GM18519 (cell line): ENCODE data around the gene FTO.
"Not testable (repeated sequence)": the region's sequence is repeated elsewhere in the genome, so short reads cannot be mapped to it uniquely, and the experiment has no call there.

Source experiments
- ATAC-seq: cut with Tn5 transposase; IDR thresholded peaks from one replicate; pipeline ENCODE4 v1.9.1; 2021; ENCODE audit warnings: mild to moderate bottlenecking, moderate library complexity; ENCODE audit not compliant: unreplicated experiment, low FRiP score

Gene FTO

DNA sequence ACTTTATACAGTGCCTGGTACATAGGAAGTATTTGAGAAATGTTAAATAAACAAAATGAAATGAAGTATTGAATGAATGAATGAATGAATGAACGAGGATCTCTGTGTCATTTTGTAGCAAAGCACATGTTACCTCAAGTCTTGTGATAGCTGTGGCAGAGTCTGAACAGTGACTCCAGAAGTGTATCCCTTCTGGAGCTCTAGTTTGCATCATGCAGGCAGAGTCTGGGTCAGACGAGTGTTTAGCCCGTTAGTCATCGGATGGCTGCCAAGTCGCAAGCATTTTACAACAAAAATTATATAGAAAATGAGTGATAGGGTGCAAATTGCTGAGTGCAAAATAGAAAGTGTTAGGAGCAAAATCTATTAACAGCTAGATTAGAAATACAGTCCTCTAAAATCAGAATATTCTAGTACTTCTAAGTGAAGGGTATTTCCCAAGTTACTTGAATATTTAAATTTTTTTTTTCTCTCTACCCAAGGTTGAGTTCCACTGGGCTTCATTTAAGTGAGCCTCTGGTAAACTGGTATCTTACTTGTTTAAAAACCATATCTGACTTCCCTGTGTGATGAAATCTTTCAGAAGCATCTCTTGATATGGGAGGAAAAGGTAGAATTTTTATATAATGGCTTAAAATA, 113.3 kb downstream of the FTO start:
- no peak for ATAC-seq

DNA sequence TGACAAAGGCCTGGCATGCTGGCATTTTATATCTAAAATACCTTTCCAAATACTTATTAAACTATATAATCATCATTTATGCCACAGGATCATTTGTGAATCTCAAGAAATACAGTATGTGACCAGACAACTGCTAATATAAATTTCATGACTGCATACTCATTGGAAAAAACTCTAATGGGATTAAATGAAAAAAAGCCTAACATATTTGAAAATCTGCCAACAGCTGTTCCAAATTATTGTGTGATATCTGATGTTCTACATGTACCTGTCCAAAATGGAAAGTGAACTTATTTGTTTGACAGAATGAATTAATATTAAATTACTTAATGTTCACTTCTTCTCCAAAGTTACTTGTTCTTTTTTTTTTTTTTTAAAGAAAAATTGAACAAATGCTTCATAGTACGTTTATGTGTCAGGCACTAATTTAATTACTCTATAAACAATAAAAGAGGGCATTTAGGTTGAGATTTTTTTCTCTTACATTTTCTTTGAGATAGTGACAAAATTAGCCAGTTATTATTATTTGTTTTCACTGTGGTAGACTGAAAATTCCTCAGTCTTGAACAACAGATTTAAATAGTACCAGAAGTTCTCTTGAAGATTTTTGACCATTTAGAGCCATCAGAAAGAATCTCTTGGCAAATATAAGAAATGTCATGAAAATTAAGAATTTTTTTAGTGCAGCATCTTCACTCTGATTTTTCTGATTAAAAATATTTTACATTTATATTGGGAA, 114.0 kb downstream of the FTO start:
- no peak for ATAC-seq

DNA sequence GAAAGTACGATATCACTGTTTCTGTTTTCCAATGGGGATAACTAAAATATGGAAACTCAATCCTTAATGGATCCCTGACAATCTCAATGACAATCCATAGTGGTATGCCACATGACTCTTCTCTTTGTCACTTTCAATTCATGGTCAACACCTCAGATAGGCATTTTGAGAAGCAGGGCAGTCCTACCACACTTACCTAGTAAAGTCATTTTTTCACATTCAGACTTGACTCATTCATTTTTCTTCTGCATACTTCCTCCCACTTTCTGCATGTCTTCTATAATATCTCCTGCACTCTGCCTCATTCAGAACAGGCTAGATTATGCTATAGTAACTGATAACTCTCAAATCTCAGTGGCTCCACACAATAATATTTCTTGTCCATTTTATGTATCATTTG, 117.5 kb downstream of the FTO start:
- no peak for ATAC-seq

DNA sequence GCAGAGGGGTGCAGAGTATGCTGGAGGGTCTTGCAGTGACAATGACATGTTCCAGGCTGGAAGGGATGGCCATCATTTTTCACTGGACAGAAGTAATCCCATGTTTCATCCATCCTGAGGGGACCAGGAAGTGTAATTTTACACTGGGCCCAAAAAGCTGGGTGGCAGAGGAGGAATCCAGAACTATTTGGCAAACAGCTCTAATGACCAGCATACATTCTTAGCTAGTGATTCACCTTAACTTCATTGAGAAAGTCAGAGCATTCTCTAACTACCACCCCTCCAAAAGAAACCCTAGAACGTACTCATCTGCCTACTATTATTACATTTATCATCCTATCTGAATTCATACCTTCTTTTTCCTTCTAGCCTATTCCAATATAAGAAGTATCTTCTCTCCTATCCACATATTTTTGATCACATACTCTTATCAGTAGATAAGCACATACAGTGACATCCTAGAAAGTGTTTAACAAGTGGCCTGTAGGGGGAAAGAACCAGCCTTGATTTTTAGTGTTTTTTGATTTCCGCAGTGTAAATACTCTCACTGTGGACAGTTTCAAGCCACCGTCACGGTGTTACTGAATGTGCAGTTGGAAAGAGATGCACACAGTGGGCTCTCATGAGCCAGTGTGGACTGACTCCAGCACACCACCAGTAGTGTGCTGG, 118.1 kb downstream of the FTO start:
- no peak for ATAC-seq

GRCh38 chr16:53822936-53823529, 119.1 kb downstream of the FTO start:
- peak; percentile 51 for ATAC-seq

DNA sequence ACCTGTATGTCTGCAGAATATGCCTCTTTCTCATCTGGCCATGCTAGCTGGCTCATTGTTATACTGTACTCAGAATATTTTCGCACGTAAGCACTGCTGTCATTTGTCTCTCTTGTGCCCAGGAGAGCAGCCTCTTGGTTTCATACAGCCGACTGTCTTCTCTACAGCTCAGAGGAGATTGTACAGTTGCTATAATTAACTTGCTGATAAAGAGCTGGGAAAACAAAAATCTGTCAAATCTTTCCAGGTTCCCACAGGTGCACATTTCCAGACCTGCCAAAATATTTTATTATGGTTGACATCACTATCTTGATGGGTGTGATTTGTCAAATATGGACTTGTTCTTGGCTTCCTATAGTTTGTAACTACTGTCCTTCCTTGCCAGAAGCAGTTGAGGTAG, 122.7 kb downstream of the FTO start:
- ATAC-seq = no peak

- ATAC-seq = no peak
These were observed 123.8 kb downstream of the FTO start for GRCh38 chr16:53827741-53828140.

GRCh38 chr16:53829186-53829747, 125.3 kb downstream of the FTO start:
- ATAC-seq = no peak

GRCh38 chr16:53832896-53833544, 129.1 kb downstream of the FTO start:
- no peak for ATAC-seq

DNA sequence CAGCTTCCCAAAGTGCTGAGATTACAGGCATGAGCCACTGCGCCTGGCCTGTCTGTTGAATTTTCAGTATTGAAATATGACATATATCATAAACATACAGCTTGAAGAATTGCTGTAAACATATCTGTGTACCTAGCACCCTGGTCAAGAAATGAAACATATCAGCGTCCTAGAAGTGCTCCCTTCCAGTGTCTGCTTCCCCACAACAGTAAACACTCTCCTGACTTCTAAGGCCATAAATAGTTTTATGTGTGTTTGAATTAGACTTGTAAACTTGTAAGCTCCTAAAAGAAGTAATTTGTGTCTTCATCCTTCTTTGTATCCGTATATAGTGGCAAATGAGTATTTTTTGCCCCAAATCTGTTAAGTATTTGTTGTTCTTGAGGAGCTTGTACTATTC, 132.2 kb downstream of the FTO start:
- ATAC-seq = no peak

DNA sequence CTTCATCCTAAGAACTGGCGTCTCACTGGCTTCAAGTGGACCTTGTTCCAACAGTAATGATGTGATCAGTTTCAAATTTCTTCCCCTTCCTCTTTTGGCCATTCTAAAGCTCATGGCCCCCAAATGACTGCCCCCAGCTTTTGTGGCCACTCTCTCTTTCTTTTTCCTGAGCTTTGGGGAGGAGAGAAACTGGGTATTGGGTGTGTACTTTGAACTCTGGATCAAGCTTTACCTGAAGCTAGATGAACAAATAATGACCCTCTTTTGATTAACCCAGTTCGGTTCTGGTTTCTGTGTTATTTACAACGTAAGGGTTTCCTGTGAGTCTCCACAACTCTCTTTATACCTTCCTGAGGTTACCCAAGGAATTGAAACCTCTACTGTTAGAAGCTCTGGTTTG, 132.7 kb downstream of the FTO start:
- ATAC-seq = no peak

DNA sequence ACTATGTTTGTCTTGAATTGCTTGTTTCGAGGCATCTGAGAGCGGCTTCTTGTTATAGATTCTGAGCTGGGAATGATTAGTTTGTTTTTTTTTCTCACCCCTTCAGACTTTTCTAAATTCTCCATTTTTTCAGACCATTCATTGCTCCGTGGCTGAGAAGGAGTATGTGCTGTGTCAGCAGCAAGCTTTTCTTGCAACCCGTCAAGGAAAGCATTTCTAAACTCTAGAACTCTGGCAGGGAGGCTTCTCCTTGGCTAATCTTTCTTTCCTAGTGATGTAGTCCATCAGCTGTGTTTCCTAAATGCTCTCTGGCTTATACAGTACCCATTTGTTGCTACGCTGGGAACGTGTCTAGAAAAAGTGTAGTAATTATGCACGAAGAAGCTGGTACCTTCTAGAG, 133.5 kb downstream of the FTO start:
- no peak for ATAC-seq

GRCh38 chr16:53839150-53839549, 135.2 kb downstream of the FTO start:
- ATAC-seq = no peak

GRCh38 chr16:53840456-53840855, 136.5 kb downstream of the FTO start:
- ATAC-seq = no peak

DNA sequence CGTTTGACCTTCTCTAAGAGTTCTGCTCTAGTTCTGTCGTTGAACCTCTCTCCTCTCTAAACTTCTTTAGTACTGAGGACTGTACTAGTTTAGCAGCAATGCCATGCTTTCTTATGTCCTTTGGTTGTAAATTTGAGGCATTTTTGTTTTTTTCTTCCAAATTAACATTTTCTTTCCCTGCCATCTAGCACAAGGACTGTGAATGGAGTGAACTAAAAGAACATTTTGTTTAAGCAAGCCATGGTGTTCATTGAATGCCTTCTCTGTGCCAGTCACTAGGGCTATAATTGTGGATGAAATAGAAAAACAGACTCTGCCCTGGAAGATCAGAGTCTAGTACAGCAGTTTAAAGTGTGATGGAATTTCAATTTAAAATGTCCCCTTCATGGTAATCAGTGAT, 137.9 kb downstream of the FTO start:
- no peak for ATAC-seq

- no peak for ATAC-seq
These were observed 139.1 kb downstream of the FTO start for GRCh38 chr16:53843084-53843483.

- no peak for ATAC-seq
These were observed 140.8 kb downstream of the FTO start for GRCh38 chr16:53844804-53845203.

DNA sequence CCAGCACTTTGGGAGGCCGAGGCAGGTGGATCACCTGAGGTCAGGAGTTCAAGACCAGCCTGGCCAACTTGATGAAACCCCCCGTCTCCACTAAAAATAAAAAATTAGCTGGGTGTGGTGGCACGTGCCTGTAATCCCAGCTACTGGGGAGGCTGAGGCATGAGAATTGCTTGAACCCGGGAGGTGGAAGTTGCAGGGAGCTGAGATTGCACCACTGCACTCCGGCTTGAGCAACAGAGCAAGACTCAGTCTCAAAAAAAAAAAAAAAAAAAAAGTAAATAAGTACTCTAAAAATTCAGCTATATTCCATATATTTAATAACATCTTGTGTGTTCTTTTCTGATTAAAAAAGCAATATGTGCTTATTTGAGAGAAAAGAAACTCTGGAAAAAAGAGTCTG, 142.6 kb downstream of the FTO start:
- ATAC-seq = not testable (repeated sequence)

- ATAC-seq = no peak
These were observed 143.0 kb downstream of the FTO start for GRCh38 chr16:53846971-53847370.

DNA sequence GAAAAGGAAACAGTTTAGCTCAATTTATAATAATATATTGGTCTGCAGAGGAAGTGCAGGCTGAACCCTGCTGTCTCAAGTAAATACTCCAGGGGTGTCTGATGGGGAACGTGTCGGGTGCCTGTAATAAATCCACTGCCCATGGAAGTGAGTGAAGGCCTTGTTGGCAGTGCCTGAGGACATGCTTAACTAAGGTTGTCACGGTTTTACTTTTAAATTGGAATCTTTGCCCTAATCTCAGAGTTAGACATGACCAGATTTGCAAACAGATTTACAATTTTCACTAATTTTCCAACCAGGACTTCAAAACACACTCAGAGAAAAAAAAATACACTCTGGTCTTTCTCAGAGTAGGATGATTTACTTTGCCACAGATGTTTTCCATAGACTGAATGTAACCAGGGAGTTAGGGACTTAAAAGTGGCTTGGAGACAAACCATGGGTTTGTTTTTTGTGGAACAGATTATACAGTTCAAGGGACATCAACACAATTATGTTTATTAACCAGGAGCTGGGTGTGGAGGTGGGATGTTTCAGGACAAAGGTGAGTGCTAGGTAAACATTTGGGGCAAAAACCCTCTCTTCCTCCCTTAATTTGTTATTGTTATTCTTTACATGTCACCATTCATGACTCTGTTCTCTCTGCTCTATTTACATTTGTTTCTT, 144.5 kb downstream of the FTO start:
- no peak for ATAC-seq
